ENCODE data around the gene CARNS1. TPM values are rescaled to one million over a fixed set of nuclear protein-coding genes. Genes with fewer than 3 reads are reported as not detected.
A peak's percentile ranks its signal among the peaks of the same experiment; 100 is the strongest.

CARNS1 gene
- total and polyA plus RNA-seq, 2 experiments from 2014 or later, result 2.4 to 7.7 TPM

DNA sequence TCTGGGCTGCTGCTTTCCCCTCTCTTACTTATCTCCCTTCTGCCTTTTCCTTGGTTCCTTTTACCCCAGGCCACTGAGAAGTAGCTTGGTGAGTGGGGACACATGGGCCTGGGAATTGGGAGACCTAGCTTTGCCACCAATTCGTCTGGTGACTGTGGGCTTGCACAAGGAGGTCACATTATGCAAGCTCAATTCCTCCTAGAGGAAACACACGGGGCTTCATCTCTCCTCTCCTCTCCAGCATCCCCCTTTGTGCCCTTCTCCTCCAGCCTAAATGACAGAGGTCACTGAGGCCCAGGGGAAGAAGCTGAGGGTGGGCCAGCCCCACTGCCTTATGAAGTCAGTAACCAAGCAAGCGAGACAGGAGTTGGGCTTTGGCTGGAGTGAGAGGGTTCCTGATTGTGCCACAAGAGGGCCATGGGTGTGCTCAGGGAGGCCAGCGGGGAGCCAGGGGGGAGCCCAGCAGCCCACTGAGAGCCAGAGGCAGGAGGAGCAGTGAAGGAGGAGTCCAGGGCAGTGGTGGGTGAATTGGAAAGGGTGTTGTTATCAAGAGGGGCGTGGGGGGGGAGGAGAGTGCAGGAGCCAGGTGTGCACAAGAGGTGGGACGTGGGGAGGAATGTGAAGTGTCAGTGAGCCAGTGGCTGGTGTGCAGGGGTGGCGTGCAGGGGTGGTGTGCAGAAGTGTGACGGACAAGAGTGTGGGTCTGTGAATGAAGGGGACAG is 44.1 kb upstream of the CARNS1 start:
- Histone ChIP-seq H2AFZ (no peak overlapping the region), H3K9me2 (replicated peaks; ENCODE audit: insufficient read depth) (no peaks in the 10 kb centered on the region), H3K9me3 (ENCODE audit: low read depth) (no peaks in the 10 kb centered on the region), H3K4me2 (peak overlapping the region; percentile 91), H3K27me3 (no peaks in the 10 kb centered on the region), H3K79me2 (peaks cover 30% of the 10 kb centered on the region), H3K36me3 (replicated peaks; ENCODE audit: insufficient read depth, low read depth) (no peaks in the 10 kb centered on the region), H3K4me3 (no peak overlapping the region), H3K27ac (peak overlapping the region; percentile 99), H3K4me1 (ENCODE audit: insufficient read depth) (peaks cover 76% of the 10 kb centered on the region), H4K20me1 (ENCODE audit: insufficient read depth, poor library complexity, severe bottlenecking) (no peaks in the 10 kb centered on the region)
- DNase-seq (ENCODE audit: low spot score), result peak; percentile 77
- WGBS (ENCODE audit: low lambda C conversion rate, missing lambda C conversion rate), result 42% methylated on average over 5 of the region's 8 CpGs
- TF ChIP-seq EZH2 (IDR thresholded peaks at IDR 0.05; ENCODE audit: borderline replicate concordance) (no peak), EZH2phosphoT487 (IDR thresholded peaks at IDR 0.05; ENCODE audit: low read depth, severe bottlenecking, unreplicated experiment) (no peak)
- TF ChIP-seq, protein P1, sequence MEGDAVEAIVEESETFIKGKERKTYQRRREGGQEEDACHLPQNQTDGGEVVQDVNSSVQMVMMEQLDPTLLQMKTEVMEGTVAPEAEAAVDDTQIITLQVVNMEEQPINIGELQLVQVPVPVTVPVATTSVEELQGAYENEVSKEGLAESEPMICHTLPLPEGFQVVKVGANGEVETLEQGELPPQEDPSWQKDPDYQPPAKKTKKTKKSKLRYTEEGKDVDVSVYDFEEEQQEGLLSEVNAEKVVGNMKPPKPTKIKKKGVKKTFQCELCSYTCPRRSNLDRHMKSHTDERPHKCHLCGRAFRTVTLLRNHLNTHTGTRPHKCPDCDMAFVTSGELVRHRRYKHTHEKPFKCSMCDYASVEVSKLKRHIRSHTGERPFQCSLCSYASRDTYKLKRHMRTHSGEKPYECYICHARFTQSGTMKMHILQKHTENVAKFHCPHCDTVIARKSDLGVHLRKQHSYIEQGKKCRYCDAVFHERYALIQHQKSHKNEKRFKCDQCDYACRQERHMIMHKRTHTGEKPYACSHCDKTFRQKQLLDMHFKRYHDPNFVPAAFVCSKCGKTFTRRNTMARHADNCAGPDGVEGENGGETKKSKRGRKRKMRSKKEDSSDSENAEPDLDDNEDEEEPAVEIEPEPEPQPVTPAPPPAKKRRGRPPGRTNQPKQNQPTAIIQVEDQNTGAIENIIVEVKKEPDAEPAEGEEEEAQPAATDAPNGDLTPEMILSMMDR (IDR thresholded peaks at IDR 0.05; ENCODE audit: poor library complexity), result peak; percentile 30

DNA sequence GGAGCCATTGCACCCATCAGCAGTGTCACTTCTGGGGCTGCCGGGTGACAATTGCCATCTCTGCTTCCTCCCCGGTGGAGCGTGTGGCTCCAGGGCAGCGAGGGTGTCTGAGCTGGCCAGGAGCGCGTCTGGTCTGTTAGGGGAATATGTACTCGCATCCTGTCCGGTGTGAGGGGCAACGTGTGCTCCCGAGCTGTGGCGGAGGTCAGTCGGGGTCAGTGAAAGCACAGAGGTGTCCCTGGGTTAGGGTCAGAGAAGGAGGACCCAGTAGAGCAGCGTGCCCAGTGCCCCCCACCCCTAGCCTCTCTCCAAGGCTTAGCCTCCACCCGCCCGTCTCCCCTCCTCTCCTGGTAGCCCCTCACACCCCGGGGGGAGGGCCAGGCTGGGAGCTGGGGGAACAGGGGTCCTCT is 43.6 kb upstream of the CARNS1 start:
- H4K20me1 ChIP-seq (ENCODE audit: insufficient read depth, poor library complexity, severe bottlenecking), result no peaks in the 10 kb centered on the region

DNA sequence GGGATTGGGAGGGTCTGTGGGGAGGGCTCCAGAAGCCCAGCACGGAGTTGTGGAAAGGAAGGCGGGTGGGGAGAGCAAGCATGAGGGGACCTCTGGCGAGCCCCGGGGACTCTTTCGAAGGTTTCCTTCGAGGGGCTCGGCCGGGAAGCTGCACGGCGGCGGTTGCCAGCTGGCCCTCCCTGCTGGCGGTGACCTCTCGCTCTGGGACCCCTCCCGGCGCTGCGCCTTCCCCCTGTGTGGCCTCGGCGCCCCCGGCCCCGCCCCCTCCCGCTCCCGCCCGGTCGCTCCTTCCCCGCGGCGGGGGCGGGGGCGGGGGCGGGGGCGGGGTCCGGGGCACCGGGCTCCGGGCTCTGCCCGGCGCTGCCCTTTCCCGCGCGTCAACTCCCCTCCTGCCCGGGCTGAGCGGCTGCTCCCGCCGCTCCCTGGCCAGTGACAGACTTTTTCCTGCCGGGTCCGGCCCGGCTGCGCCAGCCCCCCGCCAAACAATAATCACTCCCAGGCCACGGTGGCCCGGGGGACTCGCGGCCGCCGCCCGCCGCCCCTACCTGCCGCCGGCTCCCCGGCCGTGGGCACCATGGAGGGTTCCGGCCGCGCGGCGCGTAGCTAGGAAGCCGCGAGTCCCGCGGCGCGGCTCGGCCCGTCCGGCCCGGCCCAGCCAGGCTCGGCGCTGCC is 43.0 kb upstream of the CARNS1 start:
- Histone ChIP-seq H3K36me3 (replicated peaks; ENCODE audit: insufficient read depth, low read depth) (no peaks in the 10 kb centered on the region), H3K4me3 (peak overlapping the region; percentile 97), H3K79me2 (peaks cover 30% of the 10 kb centered on the region), H4K20me1 (ENCODE audit: insufficient read depth, poor library complexity, severe bottlenecking) (no peaks in the 10 kb centered on the region), H3K4me1 (ENCODE audit: insufficient read depth) (peaks cover 67% of the 10 kb centered on the region), H3K9me2 (replicated peaks; ENCODE audit: insufficient read depth) (no peaks in the 10 kb centered on the region), H3K4me2 (peak overlapping the region; percentile 91), H2AFZ (no peak overlapping the region), H3K27me3 (no peaks in the 10 kb centered on the region), H3K9me3 (ENCODE audit: low read depth) (no peaks in the 10 kb centered on the region), H3K27ac (peak overlapping the region; percentile 99)
- TF ChIP-seq, protein P1 (IDR thresholded peaks at IDR 0.05; ENCODE audit: poor library complexity), result no peak
- TF ChIP-seq EZH2 (IDR thresholded peaks at IDR 0.05; ENCODE audit: borderline replicate concordance) (no peak), EZH2phosphoT487 (IDR thresholded peaks at IDR 0.05; ENCODE audit: low read depth, severe bottlenecking, unreplicated experiment) (no peak)
- 2% methylated on average over 15 of the region's 78 CpGs for WGBS (ENCODE audit: low lambda C conversion rate, missing lambda C conversion rate)
- peak; percentile 63 for DNase-seq (ENCODE audit: low spot score)

More for the DNA sequence above, 43.6 kb upstream of the CARNS1 start:
- Histone ChIP-seq H3K4me1 (ENCODE audit: insufficient read depth) (peaks cover 73% of the 10 kb centered on the region), H3K79me2 (peaks cover 30% of the 10 kb centered on the region), H3K27me3 (no peaks in the 10 kb centered on the region), H3K9me2 (replicated peaks; ENCODE audit: insufficient read depth) (no peaks in the 10 kb centered on the region), H3K9me3 (ENCODE audit: low read depth) (no peaks in the 10 kb centered on the region), H3K36me3 (replicated peaks; ENCODE audit: insufficient read depth, low read depth) (no peaks in the 10 kb centered on the region), H3K27ac (peak overlapping the region; percentile 99), H2AFZ (no peak overlapping the region), H3K4me2 (peak overlapping the region; percentile 91), H3K4me3 (peak overlapping the region; percentile 97)
- TF ChIP-seq EZH2phosphoT487 (IDR thresholded peaks at IDR 0.05; ENCODE audit: low read depth, severe bottlenecking, unreplicated experiment), result no peak
- no peak for TF ChIP-seq EZH2 (IDR thresholded peaks at IDR 0.05; ENCODE audit: borderline replicate concordance)
- TF ChIP-seq, protein P1 (IDR thresholded peaks at IDR 0.05; ENCODE audit: poor library complexity), result no peak
- 14% methylated on average over 14 of the region's 16 CpGs for whole genome bisulfite sequencing (ENCODE audit: low lambda C conversion rate, missing lambda C conversion rate)
- no peak for DNase-seq (ENCODE audit: low spot score)

All from hepatocyte (in vitro differentiated cells).